SK-N-DZ (cell line): ENCODE results near the gene PARD3.
"Not testable (repeated sequence)": the region's sequence is repeated elsewhere in the genome, so short reads cannot be mapped to it uniquely, and the experiment has no call there.

ENCODE experiments used
- DNase-seq: peaks from one replicate; pipeline ENCODE4 v3.0.0-alpha.2; 2015; ENCODE audit warnings: low spot score

Gene PARD3

GRCh38 chr10:34473174-34474008 is 341.7 kb downstream of the PARD3 start:
- no peak for DNase-seq

- no peak for DNase-seq
Observed at GRCh38 chr10:34470307-34470706, 344.8 kb downstream of the PARD3 start.

- no peak for DNase-seq
Observed at GRCh38 chr10:34469446-34469845, 345.6 kb downstream of the PARD3 start.

GRCh38 chr10:34467902-34468301 is 347.2 kb downstream of the PARD3 start:
- DNase-seq = no peak

GRCh38 chr10:34467364-34467763 is 347.7 kb downstream of the PARD3 start:
- DNase-seq = no peak

- DNase-seq = no peak
Observed at GRCh38 chr10:34465678-34466077, 349.4 kb downstream of the PARD3 start.

- no peak for DNase-seq
Observed at GRCh38 chr10:34464591-34464990, 350.5 kb downstream of the PARD3 start.

- DNase-seq = no peak
Observed at GRCh38 chr10:34464000-34464399, 351.1 kb downstream of the PARD3 start.

- no peak for DNase-seq
Observed at GRCh38 chr10:34462993-34463392, 352.1 kb downstream of the PARD3 start.

- no peak for DNase-seq
Observed at GRCh38 chr10:34462056-34462455, 353.0 kb downstream of the PARD3 start.

- DNase-seq = no peak
Observed at GRCh38 chr10:34454590-34455261, 360.4 kb downstream of the PARD3 start.

- no peak for DNase-seq
Observed at GRCh38 chr10:34449836-34450235, 365.3 kb downstream of the PARD3 start.

GRCh38 chr10:34446049-34446448 is 369.0 kb downstream of the PARD3 start:
- no peak for DNase-seq

GRCh38 chr10:34444223-34445183 is 370.6 kb downstream of the PARD3 start:
- no peak for DNase-seq

GRCh38 chr10:34439386-34439785 is 375.7 kb downstream of the PARD3 start:
- not testable (repeated sequence) for DNase-seq

GRCh38 chr10:34438741-34439140 is 376.4 kb downstream of the PARD3 start:
- DNase-seq = no peak

- DNase-seq = no peak
Observed at GRCh38 chr10:34437906-34438305, 377.2 kb downstream of the PARD3 start.

- DNase-seq = no peak
Observed at GRCh38 chr10:34434119-34434594, 380.9 kb downstream of the PARD3 start.

GRCh38 chr10:34433241-34434076 is 381.6 kb downstream of the PARD3 start:
- DNase-seq = no peak

GRCh38 chr10:34432589-34432988 is 382.5 kb downstream of the PARD3 start:
- DNase-seq = no peak

GRCh38 chr10:34430685-34431084 is 384.4 kb downstream of the PARD3 start:
- DNase-seq = no peak
